GM20000 (cell line): Measurements from ENCODE around the gene CMYA5.

Experiments used
- DNase-seq: peaks from one replicate; pipeline ENCODE4 v3.0.0; 2012; ENCODE audit warnings: low spot score
- TF ChIP-seq, protein P1 (sequence below): IDR thresholded peaks from 2 replicates; pipeline ENCODE4 v1.5.1; 2012; ENCODE audit warnings: mild to moderate bottlenecking, control low read depth; ENCODE audit errors: extremely low read depth, missing control alignments

Gene CMYA5

DNA sequence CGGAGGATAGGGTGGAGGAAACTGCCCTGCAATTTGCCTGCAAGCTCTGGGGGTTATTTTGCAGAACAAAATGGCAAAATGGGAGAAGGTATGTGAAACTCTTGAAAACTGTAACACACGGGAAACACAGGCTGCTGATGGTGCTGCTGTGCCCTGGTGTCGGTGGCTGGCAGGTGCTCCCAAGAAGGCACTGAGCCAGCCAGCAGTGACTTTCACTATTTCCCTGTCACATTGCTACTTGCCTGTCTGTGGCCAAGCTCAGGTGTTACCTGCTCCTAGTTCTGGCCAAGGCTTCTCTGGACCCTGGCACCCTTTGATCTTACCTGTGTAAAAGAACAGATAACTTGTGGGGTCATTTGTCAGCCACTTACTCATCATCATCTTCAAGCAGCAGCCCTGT is 102.2 kb downstream of the CMYA5 start:
- no peak for DNase-seq
- TF ChIP-seq, protein P1, sequence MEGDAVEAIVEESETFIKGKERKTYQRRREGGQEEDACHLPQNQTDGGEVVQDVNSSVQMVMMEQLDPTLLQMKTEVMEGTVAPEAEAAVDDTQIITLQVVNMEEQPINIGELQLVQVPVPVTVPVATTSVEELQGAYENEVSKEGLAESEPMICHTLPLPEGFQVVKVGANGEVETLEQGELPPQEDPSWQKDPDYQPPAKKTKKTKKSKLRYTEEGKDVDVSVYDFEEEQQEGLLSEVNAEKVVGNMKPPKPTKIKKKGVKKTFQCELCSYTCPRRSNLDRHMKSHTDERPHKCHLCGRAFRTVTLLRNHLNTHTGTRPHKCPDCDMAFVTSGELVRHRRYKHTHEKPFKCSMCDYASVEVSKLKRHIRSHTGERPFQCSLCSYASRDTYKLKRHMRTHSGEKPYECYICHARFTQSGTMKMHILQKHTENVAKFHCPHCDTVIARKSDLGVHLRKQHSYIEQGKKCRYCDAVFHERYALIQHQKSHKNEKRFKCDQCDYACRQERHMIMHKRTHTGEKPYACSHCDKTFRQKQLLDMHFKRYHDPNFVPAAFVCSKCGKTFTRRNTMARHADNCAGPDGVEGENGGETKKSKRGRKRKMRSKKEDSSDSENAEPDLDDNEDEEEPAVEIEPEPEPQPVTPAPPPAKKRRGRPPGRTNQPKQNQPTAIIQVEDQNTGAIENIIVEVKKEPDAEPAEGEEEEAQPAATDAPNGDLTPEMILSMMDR = no peak

DNA sequence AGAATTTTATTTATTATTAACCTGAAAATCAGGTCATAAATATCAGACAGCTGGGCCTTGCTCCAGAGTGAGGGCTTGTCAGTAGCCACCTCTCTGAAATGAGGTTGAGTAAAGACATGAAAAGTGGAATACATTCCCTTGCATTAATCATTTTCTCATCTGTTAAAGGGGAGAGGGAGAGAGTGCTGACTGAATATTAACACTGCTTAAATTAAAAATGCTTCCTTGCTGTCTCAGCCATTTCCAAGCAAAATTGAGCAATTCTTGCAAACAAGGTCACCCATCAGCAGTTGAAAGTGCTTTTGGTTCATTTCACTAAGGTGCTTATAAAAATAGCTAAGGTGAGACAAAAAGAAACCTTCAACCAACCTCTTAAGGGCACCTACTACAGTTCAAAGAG is 102.8 kb downstream of the CMYA5 start:
- TF ChIP-seq, protein P1 = no peak

DNA sequence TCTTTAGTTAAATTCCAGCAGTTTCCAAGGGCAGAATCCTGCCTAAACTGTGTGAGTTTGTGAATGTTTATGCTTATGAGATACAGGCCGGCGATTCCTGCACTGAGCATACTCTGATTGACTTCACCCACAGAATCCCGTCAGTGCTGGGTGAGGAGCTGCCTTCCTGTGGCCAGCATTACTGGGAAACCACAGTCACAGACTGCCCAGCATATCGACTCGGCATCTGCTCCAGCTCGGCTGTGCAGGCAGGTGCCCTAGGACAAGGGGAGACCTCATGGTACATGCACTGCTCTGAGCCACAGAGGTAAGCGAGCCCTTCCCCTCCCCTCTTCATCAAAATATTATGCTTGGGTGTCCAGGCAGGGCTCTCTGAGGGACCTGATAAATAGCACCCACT is 103.7 kb downstream of the CMYA5 start:
- DNase-seq = no peak
- TF ChIP-seq, protein P1 = no peak

More for the DNA sequence above, 102.8 kb downstream of the CMYA5 start:
- no peak for DNase-seq

DNA sequence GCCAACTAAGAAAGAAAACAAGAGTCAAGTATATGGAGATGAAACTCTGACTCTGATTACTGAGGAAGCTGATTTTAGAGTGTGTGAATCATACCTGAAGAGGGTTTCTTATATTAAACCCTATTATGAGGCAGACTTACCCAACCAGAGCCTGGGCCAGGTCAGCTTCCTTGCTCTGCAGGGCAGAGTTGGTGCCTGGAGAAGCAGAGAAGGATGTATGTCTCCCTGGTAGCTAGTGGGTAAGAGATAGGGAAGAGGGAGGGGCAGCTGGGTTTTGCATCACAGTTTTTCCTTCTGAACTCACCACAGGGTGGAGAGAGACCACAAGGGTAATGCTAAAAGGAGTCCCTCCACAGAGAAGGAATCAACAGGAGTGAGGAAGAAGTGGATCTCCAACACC is 104.1 kb downstream of the CMYA5 start:
- TF ChIP-seq, protein P1 = no peak

DNA sequence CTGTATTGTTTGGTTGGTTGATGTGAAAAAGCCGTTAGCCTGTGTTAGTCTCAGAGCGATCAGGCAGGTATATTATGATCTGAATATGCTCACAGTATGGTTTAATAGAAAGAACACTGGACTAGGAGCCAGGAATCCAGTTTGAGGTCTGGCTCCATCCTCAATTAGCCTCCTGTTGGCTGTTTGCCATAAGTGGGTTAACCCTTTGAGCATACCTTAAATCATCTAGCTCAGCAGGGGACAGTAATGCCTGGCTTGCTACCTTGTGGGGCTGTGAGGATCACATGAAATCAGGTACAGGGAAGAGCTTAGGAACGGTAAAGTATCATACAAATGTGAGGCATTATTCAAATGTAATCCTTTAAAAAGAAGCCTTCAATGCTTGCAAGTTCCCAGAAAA is 104.7 kb downstream of the CMYA5 start:
- TF ChIP-seq, protein P1 = no peak
- no peak for DNase-seq

More for the DNA sequence above, 104.1 kb downstream of the CMYA5 start:
- DNase-seq = no peak

DNA sequence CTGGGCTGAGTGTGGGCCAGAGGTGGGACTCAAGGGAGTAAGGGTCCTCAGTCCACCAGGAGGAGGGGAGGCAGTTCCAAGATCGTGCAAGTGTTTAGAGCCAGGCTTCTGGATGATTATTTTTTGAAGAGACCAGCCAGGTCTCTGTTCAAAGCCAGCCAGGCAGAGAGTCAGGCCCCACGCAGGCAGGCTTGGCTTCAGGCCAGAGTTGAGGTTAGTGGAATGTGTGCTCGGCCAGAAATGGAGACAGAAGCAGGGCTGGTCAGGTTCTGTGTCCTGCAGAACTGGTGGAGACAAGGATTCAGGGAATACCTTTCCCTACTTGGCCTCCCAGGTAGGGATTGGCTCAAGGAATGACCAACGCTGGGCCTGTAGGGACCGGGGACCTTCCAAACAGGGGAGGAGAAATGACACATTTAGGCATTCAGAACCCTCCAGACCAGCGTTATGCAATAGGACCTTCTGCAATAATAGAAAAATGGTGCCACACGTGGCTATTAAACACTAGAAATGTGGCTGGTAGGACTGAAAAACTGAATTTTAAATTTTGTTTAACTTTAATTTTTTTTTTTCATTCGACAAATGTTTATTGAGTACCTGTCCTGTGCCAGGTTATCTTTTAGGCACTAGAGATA is 106.2 kb downstream of the CMYA5 start:
- DNase-seq = no peak
- TF ChIP-seq, protein P1 = no peak

DNA sequence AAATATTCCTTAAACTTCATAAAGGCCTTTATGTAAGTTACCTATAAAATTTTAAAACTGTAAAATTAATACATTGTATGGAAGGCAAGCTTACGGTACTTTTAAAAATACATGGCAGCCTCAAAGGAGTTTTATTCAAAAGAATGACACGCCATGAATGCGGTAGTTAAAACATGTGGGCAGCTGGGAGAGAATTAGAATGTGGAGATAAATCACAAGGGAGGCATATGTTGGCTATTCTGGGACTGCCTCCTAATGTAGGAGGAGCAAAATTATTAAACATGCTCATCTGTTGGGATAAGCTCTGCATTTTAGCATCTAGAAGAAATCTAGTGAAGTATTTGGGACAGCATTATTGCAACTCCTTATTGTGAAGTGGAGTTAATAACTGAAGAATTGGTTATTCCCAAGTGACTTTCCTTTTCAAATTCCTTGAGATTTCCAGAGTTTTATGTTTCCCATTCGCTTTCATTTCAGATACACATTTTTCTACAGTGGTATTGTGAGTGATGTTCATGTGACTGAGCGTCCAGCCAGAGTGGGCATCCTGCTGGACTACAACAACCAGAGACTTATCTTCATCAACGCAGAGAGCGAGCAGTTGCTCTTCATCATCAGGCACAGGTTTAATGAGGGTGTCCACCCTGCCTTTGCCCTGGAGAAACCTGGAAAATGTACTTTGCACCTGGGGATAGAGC is 109.4 kb downstream of the CMYA5 start:
- DNase-seq = no peak
- TF ChIP-seq, protein P1 = no peak
